SK-N-MC (cell line): Measurements from ENCODE around the gene ATF1.
"Not testable (repeated sequence)": the region's sequence is repeated elsewhere in the genome, so short reads cannot be mapped to it uniquely, and the experiment has no call there.

Experiments
- DNase-seq: peaks from one replicate; pipeline ENCODE4 v3.0.0-alpha.2; 2011; ENCODE audit warnings: low read depth, low spot score
- H3K27ac ChIP-seq: fragments of 200-600 bp; sonication (generic); 2 replicates; pipeline ENCODE4 v1.5.1; 2016; ENCODE audit warnings: mixed run types
- H3K36me3 ChIP-seq: fragments of 200-600 bp; sonication (generic); 2 replicates; pipeline ENCODE4 v1.6.1; 2017; ENCODE audit warnings: antibody characterized with exemption, low read length, mixed read lengths; ENCODE audit not compliant: insufficient read depth
- H3K4me3 ChIP-seq: fragments of 200-600 bp; sonication (generic); 2 replicates; pipeline ENCODE4 v1.5.1; 2016
- H3K9ac ChIP-seq: fragments of 200-600 bp; sonication (generic); 2 replicates; pipeline ENCODE4 v1.8.0; 2017; ENCODE audit warnings: mixed run types, mixed read lengths; ENCODE audit not compliant: insufficient read length
- H3K9me3 ChIP-seq: fragments of 200-600 bp; sonication (generic); 2 replicates; pipeline ENCODE4 v1.6.1; 2017; ENCODE audit warnings: low read depth, mild to moderate bottlenecking, antibody characterized with exemption, low read length, moderate library complexity, mixed read lengths
- EZH2 ChIP-seq: fragments of 200-600 bp; sonication (generic); IDR thresholded peaks from one replicate; pipeline ENCODE4 v1.6.1; 2017; ENCODE audit warnings: antibody characterized with exemption
- FOXP2 ChIP-seq: optimal IDR thresholded peaks from 2 replicates; pipeline ENCODE3; 2011; ENCODE audit warnings: mild to moderate bottlenecking, moderate library complexity; ENCODE audit not compliant: insufficient read depth; ENCODE audit errors: extremely low read length, control extremely low read depth
- POLR2AphosphoS5 ChIP-seq: IDR thresholded peaks from 2 replicates; pipeline ENCODE4 v1.6.1; 2012; ENCODE audit warnings: mild to moderate bottlenecking, low read depth, low read length, borderline replicate concordance

The ATF1 gene

DNA sequence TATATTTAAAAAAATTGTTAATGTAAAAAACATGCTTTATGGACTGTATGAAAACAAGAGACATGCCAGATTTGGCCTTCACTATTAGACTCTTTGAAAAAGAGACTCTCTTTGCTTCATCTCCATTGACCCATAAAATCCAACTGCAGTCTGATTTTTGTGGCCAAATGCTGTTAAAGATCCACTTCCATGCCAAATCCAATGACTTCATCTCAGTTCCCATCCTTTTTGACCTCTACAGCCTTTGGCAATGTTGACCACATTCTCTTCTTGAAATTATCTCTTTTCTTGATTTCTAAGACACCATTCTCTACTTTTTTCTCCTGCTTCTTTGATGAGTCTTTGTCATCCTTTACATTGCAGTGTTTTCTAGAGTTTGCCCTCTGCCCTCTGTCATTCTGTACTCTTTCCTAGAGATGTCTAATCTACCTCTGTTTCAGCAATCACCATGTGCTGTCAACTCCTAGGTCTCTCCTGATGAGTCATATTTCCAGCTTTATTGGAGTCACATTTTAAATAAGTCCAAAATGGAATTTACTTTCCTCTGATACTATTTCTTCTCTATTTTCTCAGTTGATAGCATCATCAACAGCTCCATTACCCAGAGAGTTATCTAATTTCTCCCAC is 81.2 kb downstream of the ATF1 start:
- no peak for DNase-seq
- Histone ChIP-seq H3K9ac (no peak overlapping the region), H3K36me3 (no peaks in the 10 kb centered on the region), H3K9me3 (no peaks in the 10 kb centered on the region), H3K27ac (no peak overlapping the region), H3K4me3 (no peak overlapping the region)
- TF ChIP-seq FOXP2: no peak
- TF ChIP-seq EZH2: no peak
- no peak for TF ChIP-seq POLR2AphosphoS5

DNA sequence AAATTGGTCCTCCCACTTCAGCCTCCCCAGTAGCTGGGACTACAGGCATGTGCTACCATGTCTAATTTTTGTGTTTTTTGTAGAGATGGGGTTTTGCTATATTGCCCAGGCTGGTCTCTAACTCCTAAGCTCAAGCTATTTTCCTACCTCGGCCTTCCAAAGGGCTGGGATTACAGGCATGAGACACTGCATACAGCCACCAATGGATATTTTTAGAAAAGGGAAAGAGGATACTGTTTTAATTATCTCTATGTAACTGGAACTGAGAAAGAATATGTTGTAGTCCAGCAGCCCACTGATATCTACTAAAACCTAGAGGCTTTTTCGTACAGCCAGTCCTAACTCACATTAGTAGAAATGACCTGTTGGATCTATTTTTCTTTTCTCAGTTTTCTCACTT is 85.1 kb downstream of the ATF1 start:
- Histone ChIP-seq H3K9ac (no peak overlapping the region), H3K27ac (no peak overlapping the region), H3K36me3 (no peaks in the 10 kb centered on the region), H3K9me3 (no peaks in the 10 kb centered on the region), H3K4me3 (no peak overlapping the region)
- no peak for TF ChIP-seq POLR2AphosphoS5
- TF ChIP-seq EZH2: no peak
- no peak for TF ChIP-seq FOXP2
- DNase-seq: no peak

DNA sequence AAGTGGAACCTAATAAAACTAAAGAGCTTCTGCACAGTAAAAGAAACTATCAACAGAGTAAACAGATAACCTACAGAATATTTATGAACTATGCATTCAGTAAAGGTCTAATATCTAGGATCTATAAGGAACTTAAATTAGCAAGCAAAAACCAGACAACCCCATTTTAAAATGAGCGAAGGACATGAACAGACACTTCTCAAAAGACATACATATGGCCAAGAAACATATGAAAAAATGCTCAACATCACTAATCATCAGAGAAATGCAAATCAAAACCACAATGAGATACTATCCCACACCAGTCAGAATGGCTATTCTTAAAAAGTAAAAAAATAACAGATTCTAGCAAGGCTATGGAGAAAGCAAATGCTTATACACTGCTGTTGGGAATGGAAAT is 91.3 kb downstream of the ATF1 start:
- not testable (repeated sequence) for H3K9me3 ChIP-seq, H3K4me3 ChIP-seq, H3K27ac ChIP-seq, H3K36me3 ChIP-seq, H3K9ac ChIP-seq, DNase-seq

DNA sequence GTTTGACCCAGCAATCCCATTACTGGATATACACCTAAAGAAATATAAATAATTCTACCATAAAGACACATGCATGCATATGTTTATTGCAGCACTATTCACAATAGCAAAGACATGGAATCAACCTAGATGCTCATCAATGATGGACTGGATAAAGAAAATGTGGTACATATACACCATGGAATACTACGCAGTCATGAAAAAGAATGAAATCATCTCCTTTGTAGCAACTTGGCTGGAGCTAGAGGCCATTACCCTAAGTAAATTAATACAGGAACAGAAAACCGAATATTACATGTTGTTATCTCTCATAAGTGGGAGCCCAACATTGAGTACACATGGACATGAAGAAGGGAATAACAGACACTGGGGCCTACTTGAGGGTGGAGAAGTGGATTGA is 91.8 kb downstream of the ATF1 start:
- not testable (repeated sequence) for H3K36me3 ChIP-seq, H3K4me3 ChIP-seq, DNase-seq, H3K27ac ChIP-seq, H3K9me3 ChIP-seq, H3K9ac ChIP-seq

DNA sequence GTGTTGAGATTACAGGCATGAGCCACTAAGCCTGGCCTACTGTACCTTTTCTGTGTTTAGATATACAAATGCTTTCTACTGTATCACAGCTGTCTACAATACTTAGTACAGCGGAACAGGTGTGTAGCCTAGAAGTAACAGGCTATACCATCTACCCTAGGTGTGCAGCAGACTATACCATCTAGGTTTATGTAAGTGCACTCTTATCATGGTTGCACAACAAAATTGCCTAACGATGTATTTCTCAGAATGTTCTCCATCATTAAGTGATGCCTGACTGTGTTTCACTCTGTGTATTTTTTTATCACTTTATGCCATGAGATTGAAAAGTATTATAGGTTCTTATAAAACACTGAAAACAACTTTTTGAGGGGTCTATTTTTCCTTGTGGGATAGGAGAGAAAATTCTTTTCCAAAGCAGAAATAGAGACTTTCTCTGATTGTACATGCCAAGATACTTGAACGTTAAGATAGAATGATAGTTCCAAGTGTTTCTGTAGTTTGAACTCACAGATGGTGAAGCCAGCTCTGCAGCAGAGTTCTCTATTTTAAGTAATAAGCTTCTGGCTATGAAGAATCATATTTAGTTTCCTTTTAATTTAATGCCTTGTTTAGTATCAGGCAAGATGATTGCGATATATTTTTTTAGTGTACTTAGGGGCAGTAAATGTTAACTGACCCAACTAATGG is 95.9 kb downstream of the ATF1 start:
- TF ChIP-seq EZH2 (no peak), FOXP2 (no peak), POLR2AphosphoS5 (no peak)
- H3K27ac ChIP-seq: no peak overlapping the region
- no peaks in the 10 kb centered on the region for H3K9me3 ChIP-seq
- no peak overlapping the region for H3K4me3 ChIP-seq
- DNase-seq: no peak
- no peaks in the 10 kb centered on the region for H3K36me3 ChIP-seq
- H3K9ac ChIP-seq: no peak overlapping the region

DNA sequence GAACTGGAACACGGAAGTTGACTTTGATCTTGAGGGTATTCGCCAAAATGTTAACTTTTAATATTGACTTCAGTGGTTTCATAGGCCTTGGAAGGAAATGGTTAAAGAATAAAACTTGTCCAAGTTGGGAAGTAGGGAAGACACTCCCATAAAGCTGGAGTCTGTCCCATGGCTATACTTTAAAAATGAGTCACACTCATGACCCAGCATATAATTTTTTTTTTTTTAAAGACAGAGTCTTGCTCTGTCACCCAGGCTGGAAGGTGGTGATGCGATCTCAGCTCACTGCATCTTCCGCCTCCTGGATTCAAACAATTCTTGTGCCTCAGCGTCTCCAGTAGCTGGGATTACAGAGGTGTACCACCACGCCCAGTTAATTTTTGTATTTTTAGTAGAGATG is 98.4 kb downstream of the ATF1 start:
- Histone ChIP-seq H3K9ac (no peak overlapping the region), H3K36me3 (no peaks in the 10 kb centered on the region), H3K9me3 (peaks cover 3% of the 10 kb centered on the region; the same call in 1 of the 2 replicates), H3K27ac (no peak overlapping the region), H3K4me3 (no peak overlapping the region)
- DNase-seq: no peak
- TF ChIP-seq POLR2AphosphoS5: no peak
- TF ChIP-seq FOXP2: no peak
- TF ChIP-seq EZH2: no peak

DNA sequence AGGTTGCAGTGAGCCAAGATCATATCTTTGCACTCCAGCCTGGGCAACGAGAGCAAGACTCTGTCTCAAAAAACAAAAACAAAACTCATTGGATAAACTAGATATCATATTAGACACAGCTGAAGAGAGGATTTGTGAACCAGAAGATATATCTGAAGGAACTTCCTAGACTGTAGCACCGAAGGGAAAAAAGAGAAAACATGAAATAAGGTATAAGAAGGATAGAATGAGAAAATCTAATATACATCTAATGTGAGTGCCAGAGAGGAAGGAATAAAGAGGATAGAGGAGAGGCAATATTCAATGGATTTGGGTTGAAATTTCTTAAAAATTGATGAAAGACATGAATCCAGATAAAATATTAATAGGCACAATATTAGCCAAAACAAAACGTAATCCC is 101.4 kb downstream of the ATF1 start:
- Histone ChIP-seq H3K4me3 (no peak overlapping the region), H3K36me3 (no peaks in the 10 kb centered on the region), H3K9ac (no peak overlapping the region), H3K27ac (no peak overlapping the region), H3K9me3 (peaks cover 3% of the 10 kb centered on the region; the same call in 1 of the 2 replicates)
- TF ChIP-seq FOXP2: no peak
- TF ChIP-seq EZH2: no peak
- no peak for TF ChIP-seq POLR2AphosphoS5
- no peak for DNase-seq

DNA sequence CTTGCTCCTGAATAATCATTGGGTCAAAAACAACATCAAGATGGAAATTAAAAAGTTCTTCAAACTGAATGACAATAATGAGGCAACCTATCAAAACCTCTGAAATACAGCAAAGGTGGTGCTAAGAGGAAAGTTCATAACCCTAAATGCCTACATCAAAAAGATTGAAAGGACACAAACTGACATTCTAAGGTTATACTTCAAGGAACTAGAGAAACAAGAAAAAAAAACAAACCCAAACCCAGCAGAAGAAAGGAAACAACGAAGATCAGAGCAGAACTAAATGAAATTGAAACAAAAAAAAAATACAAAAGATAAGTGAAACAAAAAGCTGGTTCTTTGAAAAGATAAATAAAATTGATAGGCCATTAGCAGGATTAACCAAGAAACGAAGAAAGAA is 105.0 kb downstream of the ATF1 start:
- not testable (repeated sequence) for H3K27ac ChIP-seq, DNase-seq, H3K9me3 ChIP-seq, H3K9ac ChIP-seq, H3K4me3 ChIP-seq, H3K36me3 ChIP-seq
